GM10266 (cell line): Measurements from ENCODE around the gene CLDND2.

Experiments used
- DNase-seq: peaks from one replicate; pipeline ENCODE4 v3.0.0; 2012; ENCODE audit errors: extremely low spot score
- TF ChIP-seq, protein P1 (sequence below): IDR thresholded peaks from 2 replicates; pipeline ENCODE4 v1.5.1; 2012; ENCODE audit warnings: mild to moderate bottlenecking, low read depth; ENCODE audit not compliant: control insufficient read depth, insufficient read depth; ENCODE audit errors: missing control alignments

CLDND2 gene

DNA sequence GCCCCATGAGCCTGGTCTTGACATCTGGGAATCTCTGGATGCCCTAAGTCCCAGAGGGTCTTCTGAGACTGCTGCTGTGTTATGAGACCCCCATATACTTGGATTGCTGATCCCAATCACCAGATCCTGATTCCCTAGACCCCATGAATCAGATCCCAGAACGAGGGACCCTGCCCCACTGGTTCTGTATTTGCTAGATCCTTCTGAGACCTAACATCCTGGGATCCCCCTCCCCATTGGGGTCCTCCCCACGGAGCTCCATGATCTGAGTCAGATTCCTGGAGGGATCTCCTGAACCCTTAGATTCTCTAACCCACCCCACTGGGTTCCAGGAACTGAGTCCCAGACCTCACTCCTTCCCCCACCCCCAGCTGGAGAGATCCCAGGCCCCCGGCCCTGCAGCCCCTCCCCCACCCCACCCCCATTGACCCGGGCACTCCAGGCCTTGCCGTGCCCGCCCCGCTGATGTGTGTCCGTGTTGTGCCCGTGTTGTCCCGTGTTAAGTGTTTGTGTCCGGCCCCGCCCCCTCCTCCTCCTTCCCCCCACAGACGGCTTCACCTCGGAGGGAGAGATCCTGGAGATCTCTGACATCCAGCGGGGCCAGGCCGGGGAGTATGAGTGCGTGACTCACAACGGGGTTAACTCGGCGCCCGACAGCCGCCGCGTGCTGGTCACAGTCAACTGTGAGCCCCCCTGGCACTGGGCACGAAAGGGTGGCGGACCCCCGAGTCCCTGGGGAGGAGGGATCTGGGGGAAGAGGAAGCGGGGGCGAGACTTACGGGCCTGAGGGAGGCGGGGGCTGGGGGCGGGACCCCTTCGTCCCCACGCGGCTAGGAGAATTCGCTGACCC, 42.4 kb downstream of the CLDND2 start:
- TF ChIP-seq, protein P1, sequence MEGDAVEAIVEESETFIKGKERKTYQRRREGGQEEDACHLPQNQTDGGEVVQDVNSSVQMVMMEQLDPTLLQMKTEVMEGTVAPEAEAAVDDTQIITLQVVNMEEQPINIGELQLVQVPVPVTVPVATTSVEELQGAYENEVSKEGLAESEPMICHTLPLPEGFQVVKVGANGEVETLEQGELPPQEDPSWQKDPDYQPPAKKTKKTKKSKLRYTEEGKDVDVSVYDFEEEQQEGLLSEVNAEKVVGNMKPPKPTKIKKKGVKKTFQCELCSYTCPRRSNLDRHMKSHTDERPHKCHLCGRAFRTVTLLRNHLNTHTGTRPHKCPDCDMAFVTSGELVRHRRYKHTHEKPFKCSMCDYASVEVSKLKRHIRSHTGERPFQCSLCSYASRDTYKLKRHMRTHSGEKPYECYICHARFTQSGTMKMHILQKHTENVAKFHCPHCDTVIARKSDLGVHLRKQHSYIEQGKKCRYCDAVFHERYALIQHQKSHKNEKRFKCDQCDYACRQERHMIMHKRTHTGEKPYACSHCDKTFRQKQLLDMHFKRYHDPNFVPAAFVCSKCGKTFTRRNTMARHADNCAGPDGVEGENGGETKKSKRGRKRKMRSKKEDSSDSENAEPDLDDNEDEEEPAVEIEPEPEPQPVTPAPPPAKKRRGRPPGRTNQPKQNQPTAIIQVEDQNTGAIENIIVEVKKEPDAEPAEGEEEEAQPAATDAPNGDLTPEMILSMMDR = no peak
- no peak for DNase-seq

DNA sequence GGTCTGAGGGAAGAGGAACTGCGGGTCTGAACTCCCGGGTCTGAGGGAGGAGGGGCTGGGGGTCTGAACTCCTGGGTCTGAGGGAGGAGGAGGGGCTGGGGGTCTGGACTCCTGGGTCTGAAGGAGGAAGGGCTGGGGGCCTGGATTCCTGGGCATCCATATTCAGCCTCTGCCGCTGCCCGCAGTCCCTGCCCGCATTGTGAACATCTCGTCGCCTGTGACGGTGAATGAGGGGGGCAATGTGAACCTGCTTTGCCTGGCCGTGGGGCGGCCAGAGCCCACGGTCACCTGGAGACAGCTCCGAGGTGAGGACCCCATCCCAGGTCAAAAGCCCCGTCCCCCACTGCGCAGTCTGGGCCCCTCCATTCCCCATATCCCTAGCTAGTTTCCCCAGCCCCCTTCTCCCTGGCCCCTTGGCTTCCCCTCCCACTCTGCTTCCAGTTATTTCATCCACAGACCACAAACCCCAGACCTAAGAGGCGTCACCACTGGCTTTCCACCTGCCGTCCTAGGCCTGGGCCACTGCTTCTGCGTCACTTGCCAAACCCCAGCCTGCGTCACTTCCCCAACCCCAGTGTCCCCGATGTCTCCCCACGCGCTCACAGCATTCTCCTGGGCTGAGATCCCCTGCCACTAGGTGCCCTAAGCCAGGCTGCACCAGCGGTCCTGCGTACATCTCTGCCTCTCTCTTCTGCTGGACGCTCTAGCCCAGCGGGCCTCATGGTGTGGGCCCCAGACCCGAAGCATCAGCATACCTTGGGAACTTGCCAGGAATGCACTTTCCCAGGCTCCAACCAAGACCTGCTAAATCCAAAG, 43.4 kb downstream of the CLDND2 start:
- no peak for DNase-seq
- TF ChIP-seq, protein P1 = no peak

DNA sequence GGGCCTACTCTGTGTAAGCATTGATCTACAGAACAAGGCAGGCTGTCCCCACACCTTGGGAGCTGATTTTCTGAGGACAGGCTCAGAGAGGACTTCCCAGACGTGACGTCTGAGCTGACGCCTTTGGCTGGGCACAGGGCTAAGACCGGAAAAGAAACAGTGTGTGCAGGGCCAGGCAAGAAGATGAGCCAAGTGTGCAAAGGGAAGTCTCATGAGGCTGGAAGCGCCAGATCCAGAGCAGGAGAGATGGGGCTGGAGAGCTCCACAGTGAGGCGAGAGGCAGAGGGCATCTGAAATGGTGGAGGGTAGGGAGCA, 44.7 kb downstream of the CLDND2 start:
- DNase-seq = no peak
- TF ChIP-seq, protein P1 = no peak

DNA sequence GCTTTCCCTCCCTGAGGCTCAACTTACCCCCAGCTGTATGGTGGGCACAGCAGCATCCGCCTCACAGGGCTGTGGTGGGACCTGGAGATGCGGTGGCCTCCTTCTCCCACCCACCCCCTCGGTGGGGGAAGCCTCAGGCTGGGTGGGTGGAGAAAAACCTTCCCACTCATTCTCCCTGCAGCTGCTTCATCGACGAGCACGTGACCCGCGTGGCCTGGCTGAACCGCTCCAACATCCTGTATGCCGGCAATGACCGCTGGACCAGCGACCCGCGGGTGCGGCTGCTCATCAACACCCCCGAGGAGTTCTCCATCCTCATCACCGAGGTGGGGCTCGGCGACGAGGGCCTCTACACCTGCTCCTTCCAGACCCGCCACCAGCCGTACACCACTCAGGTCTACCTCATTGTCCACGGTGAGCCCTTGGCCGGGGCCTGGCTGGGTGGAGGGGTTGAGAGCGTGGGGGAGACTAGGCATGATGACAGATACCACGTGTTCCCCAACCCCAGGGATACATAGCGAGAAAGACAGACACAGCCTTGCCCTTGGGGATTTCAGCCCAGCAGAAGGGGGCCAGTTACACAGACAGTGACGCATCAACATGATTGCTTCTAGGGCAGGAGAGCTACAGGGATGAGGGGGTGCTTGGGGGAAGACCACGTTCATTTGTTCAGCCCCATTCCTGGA, 45.2 kb downstream of the CLDND2 start:
- DNase-seq = no peak
- TF ChIP-seq, protein P1 = no peak

DNA sequence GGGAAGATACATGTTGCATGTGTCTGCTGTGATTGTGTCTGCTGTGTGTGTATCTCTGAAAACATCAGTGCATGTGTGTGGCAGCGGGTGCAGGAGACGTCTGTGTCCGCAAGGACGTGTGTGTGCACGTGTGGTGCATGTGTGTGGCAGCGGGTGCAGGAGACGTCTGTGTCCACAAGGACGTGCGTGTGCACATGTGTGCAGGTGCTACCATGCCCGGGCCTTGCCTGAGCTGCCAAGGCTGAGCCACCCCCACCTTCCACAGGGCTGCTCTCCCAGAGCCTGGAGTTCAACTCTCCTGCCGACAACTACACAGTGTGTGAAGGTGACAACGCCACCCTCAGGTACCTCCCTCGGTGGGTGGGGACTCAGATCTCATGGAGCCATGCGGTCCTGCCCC, 47.0 kb downstream of the CLDND2 start:
- DNase-seq = no peak
- TF ChIP-seq, protein P1 = no peak

DNA sequence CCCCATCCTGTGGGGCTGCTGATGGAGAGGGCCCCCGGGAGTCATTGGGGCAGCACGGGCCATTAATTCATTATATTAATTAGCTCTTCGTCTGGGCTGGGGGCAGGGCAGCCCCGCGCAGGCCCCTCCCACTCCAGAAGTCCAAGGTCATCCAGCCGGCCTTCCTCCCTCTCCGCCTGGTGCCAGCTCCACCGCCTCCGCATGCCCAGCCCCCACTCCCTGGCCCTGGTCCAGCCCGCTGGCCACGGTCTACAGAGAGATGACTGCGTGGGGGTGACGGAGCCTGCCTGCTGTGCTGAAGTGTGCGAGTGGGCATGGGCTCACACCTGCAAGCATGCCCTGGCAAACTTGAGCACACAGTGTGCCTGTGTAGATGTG, 48.5 kb downstream of the CLDND2 start:
- DNase-seq = no peak
- TF ChIP-seq, protein P1 = no peak

DNA sequence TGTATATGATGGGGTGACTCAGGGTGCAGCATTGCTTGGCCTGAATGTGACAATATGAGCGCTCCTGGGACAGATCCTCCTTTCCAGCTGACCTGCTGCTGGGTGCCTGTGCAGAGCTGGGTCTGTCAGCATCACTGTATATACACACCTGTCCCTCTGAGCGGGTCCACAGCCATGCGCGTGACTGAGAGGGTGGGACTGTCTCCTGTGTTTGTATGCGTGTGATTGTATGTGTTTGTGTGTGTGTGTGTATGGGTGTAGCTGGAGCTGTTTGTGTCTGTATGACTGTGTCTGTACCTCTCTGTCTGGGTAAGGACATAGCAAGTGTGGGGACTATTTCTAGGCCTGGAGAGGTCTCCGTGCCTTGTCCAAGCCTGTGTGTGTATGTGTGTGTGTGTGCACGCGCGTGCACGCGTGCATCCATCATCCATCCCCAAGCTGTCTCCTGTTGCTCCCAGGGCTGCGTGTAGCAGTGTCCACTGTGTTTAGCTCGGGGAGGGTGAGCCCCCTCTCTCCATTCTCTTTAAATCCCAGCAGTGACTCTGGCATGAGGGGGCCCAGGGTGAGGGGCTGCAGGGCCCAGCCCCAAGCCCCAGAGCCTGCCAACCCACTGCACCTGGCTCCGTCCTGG, 49.0 kb downstream of the CLDND2 start:
- no peak for DNase-seq

More for the DNA sequence above, 49.0 kb downstream of the CLDND2 start:
- TF ChIP-seq, protein P1 = no peak
